GM18907 (cell line): ENCODE measurements around the gene THRAP3.
A peak's percentile ranks its signal among the peaks of the same experiment; 100 is the strongest.
"Not testable (repeated sequence)": the region's sequence is repeated elsewhere in the genome, so short reads cannot be mapped to it uniquely, and the experiment has no call there.

Experiments used
- ATAC-seq: cut with Tn5 transposase; IDR thresholded peaks from one replicate; pipeline ENCODE4 v1.9.1; 2021; ENCODE audit warnings: mild to moderate bottlenecking, moderate library complexity; ENCODE audit not compliant: unreplicated experiment

THRAP3 gene

DNA sequence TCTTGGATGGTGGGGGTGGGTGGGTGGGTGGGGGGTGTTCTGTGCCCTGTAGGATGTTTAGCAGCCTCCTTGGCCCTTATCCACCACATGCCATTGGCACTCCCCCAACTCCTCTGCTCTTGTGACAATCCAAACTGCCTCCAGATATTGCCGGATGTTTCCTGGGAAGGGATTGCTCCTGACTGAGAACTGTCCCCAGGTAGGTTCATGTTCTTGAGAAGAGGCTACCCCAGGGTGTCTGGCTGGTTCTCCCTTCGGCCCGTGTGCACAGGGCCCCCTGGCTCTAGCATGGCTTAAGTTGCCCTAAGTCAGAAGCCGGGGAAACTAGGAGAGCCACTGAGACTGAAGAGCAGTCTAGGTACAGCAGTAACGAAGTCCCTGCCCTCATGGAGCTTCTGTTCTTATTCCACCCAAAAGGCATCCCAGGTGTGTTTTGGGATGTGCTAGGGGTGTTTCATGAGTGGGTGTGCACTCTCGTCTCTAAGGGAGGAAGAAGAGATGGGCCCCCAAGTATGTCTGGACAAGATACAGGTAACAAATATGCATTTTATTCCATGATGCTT is 19.8 kb upstream of the THRAP3 start:
- no peak for ATAC-seq

DNA sequence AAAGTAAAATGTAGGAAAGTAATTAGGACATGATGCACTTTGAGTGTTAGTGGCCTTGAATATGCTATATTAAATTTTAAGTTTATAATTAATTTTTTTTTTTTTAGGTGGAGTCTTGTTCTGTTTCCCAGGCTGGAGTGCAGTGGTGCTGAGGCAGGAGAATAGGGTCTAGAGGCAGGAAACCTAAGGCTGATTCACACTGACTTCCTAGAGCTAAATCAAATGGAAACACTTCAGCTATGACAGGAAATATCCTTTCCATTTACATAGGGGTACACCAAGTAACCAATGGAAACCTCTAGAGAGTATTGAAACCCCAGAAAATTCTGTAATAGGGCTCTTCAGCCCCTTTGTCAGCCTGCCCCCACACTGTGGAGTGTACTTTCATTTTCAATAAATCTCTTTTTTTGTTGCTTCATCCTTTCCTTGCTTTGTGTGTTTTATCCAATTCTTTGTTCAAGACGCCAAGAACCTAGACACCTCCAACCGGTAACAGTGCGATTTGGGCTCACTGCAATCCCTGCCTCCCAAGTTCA is 17.9 kb upstream of the THRAP3 start:
- ATAC-seq: no peak

DNA sequence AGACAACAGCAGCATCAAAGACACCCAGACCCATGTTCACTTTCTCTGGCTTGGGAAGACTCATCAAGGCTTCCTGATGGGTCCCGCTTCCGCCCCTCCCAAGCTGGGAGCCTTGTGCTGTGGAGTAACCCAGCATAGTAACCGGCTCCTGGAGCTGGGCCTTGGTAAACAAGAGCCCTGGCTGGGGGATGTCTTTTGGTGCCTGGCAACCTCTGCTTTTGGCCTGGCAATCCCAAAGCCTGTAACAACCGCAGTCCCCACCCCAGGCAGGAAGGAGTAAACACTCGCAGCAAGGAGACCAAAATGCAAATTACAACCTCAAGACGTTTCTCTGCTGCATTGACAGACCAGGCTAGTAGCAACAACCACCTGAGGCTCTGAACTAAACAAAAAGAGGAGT is 16.9 kb upstream of the THRAP3 start:
- no peak for ATAC-seq

DNA sequence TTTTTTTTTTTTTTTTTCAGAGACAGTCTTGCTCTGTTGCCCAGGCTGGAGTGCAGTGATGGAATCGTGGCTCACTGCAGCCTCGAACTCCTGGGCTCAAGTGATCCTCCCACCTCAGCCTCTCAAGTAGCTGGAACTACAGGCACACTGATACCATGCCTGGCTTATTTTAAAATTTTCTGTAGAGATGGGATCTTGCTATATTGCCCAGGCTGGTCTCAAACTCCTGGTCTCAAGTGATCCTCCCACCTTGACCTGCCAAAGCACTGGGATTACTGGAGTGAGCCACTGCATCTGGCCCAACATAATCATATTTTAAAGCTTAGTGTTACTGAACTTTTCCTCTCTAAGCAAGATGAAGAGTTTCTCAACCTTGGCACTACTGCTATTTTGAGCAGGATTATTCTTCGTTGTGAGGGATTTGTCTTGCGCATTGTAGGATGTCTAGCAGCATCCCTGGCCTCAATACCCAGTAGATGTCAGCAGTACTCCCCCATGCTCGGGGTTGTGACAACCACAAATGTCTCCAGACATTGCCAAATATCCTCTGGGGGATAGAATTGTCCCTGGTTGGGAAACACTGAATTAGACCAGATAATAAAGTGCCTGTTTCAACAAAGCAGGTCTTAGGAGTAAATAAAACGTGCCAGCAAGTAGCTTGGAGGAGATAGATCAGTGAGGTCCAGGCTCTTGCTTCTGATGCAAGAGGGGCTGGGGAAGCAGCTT is 15.1 kb upstream of the THRAP3 start:
- no peak for ATAC-seq

DNA sequence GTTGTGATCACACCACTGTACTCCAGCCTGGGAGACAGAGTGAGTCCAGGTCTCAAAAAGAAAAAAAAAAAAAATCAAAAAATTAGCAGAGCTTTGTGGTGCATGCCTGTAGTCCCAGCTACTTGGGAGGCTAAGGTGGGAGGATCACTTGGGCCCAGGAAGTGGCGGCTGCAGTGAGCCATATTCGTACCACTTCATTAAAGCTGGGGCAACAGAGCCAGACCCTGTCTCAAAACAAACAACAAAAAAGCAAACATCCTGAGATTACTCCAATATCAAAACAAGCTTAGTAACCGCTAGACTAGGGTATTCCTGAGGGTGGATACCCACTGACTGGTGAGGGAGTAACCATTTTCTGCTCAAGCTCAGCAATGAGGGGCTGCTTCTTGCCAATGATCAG is 12.9 kb upstream of the THRAP3 start:
- ATAC-seq: no peak

DNA sequence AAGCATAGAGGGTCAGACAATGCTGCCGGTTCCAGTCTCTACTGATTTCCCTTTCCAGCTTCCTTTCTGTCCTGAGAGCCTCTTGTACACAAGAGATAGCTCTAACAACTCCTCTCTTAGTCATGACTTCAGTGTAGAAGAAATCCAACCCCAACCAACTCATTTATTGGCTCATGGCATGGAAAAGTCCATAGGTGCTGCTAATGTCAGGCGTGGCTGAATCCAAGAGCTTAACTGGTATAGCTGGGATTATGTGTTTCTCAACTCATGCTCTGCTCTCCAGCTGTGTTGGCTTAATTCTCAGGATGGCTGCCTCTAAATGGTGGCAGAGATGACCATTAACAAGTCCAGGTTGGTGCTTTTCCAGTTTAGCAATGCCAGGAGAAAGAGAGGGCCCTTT is 12.4 kb upstream of the THRAP3 start:
- no peak for ATAC-seq

DNA sequence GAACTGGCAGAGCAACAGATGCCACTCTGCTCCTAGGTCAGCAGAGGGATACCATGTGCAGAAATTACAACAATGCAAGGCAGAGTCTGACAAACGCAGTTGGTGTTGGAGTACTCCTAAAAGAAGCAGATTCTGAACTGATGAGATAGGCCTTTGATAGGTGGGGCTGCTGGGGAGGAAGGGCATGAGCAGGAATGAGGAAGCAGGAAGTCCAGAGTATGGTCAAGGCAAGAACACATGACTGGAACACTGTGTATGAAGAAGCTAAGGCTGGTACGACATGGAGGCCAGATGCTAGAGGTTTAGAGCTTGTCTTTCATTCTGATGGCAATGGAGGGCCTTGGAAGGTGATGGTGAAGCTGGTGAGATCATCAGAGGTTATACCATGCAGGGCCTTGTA is 11.5 kb upstream of the THRAP3 start:
- no peak for ATAC-seq

DNA sequence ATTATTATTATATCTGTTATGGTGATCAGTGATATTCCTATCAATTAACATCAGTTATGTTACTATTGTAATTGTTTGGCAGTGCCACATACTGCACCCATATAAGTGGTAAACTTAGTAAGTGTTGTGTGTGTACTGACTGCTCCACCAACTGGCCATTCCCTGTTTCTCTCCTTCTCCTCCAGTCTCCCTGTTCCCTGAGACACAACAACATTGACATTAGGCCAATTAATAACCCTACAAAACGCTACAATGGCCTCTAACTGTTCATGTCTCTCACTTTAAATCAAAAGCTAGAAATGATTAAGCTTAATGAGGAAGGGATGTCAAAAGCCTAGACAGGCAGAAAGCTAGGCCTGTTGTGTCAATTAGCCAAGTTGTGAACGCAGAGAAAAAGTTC is 6.6 kb upstream of the THRAP3 start:
- no peak for ATAC-seq

DNA sequence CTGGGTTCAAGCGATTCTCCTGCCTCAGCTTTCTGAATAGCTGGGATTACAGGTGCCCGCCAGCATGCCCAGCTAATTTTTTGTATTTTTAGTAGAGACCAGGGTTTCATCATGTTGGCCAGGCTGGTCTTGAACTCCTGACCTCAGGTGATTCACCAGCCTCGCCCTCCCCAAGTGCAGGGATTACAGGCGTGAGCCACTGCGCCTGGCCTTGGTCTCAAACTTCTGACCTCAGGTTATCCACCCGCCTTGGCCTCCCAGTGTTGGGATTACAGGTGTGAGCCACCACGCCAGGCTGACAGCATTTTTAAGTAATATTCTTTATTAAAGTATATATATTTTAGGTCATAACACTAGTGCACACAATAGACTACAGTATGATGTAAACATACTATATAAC is 2.3 kb upstream of the THRAP3 start:
- ATAC-seq: not testable (repeated sequence)

DNA sequence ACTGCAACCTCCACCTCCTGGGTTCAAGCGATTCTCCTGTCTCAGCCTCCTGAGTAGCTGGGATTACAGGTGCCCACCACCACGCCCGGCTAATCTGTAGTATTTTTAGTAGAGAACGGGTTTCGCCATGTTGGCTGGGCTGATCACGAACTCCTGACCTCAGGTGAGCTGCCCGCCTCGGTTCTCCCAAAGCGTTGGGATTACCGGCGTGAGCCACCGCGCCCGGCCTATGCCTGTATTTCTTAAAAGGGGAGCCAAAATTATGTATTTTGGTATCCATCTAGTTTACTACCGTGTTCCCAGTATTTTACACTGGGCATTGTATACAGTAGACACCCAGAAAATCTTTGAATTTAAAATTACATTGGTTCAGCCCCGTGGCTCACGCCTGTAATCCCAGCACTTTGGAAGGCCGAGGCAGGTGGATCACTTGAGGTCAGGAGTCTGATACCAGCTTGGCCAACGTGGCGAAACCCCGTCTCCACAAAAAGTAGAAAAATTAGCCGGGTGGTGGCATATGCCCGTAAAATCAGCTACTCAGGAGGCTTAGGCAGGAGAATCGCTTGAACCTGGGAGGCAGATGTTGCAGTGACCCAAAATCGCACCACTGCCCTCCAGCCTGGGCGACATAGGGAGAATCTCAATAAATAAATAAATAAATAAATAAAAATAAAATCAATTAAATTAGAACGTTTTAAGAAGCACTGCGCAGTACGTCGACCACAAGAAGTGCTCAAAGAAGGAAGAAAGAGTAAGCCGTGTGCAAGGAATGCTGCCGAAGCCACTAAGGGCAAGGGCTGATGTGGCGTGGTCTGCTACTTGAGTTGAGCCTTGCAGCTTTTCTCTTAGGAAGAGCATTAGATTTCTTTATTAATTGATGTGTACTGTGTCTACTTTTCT is 1.5 kb upstream of the THRAP3 start:
- no peak for ATAC-seq

DNA sequence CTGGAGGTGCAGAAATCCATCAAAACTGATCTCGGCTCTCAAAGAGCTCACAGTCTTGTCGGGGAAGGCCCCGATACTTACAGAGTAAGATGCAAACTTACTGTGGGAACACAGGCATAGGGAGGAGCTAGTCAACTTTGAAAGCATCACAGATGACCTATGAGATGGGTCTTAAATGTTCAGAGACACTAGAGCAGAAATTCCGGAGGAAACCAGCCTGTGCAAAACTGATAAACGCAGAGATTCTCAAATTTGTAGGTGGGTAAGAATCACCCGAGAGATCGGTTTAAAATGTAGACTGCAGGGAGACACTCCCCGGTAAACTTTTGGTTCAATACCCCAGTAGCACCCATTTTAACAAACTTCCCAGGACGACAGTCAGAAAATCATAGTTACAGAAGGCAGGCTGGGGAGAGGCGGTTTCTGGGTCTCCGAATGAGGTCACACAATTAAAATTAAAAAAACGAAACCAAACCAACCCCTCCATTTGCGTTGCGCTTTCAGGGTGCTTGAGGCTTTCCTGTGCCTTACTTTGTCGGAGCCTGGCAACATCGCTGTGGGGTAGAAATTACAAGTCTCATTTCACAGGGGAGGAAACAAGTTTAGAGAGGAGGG is 755 bp upstream of the THRAP3 start:
- ATAC-seq: peak; percentile 26

DNA sequence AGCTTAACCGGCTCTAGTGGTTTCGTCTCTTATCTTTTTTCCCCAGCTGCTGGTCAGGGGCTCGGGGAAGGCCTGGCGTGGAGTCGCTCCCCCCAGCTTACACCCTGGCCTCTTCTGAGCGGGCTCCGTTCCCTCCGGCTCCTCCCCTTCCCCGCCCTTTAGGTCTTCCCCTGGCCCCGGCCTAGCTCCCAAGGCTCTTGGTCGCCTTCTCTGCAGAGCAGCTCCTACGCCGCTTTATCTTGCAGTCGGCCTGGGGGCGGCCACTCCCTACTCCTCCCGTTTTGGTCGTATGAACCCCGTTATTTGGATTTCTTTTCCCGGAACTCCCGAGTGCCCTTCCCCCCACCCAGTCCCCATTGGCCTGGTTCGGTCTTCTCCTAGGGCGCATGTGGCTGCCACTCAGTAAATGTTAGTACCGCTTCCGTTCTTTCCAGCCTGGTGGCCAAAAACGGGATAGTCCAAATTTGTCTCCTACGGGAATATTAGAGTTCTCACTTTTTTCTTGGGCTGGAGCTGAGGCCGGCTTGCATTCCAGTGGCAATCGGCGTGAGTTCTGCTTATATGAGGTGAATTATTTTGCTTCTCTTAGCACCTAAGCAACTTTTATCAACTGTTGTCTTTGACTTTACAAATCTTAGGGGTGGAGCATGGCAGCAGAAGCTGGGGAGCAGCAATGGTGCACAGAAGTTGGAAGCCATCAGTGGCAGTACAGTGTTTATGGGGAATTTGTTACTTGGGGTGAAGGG is 467 bp downstream of the THRAP3 start:
- ATAC-seq: peak; percentile 57

DNA sequence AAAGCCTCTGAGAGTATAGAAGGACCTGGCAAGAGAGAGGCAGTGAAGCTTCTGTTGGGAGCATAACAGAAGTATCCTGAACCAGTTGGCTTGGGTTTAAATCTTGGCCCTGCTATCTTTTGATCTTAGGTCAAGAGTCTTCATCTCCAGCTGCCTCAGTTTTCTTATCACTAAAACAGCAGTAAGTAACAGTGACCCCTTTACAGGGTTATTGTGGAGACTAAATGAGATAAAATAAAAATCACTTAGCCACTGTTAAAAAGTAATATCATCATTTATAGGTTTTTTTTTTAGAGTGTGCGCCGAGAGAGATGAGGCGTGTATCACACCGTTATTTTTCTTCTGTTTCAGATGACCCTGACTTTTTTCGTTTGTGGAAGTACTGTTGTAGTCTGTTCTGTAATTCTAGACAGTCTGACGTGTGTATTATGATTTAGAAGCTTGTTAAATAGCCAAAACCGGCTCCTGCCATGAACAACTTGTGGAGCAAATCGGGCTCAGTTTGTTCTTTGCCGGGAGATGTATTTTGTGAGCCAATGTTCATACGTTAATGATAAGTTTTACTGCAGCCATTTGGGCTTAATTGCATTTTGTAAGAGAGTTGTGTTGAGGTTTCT is 1.1 kb downstream of the THRAP3 start:
- ATAC-seq: no peak

DNA sequence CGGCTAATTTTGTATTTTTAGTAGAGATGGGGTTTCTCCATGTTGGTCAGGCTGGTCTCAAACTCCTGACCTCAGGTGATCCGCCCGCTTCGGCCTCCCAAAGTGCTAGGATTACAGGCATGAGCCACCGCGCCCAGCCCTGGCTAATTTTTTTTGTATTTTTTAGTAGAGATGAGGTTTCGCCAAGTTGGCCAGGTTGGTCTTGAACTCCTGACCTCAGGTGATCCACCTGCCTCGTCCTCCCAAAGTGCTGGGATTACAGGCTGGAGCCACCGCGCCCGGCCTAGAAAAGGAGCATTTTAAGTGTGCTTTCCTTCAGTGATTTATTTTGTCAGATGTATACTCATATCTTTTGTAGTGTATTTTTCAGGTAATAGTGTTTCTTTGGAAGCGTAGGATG is 6.0 kb downstream of the THRAP3 start:
- ATAC-seq: not testable (repeated sequence)

DNA sequence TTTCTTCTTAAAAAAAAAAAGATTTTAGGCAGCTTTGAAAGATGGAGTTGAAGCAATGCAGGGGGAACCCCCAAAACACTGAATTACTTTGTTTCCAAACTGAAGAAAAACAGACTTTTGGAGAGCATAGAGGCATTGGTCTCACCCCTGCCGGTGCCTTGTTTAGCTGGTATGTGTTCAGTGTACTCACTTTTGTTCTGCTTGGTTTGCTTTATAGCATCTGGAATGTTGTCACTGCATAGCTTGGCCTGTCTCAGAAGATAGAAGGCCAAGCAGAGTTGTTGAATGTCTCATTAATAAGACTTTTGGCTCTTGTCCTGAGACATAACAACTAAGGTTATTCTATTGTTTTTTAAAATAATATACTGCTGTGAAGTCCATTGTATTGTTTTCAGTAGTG is 6.9 kb downstream of the THRAP3 start:
- no peak for ATAC-seq

DNA sequence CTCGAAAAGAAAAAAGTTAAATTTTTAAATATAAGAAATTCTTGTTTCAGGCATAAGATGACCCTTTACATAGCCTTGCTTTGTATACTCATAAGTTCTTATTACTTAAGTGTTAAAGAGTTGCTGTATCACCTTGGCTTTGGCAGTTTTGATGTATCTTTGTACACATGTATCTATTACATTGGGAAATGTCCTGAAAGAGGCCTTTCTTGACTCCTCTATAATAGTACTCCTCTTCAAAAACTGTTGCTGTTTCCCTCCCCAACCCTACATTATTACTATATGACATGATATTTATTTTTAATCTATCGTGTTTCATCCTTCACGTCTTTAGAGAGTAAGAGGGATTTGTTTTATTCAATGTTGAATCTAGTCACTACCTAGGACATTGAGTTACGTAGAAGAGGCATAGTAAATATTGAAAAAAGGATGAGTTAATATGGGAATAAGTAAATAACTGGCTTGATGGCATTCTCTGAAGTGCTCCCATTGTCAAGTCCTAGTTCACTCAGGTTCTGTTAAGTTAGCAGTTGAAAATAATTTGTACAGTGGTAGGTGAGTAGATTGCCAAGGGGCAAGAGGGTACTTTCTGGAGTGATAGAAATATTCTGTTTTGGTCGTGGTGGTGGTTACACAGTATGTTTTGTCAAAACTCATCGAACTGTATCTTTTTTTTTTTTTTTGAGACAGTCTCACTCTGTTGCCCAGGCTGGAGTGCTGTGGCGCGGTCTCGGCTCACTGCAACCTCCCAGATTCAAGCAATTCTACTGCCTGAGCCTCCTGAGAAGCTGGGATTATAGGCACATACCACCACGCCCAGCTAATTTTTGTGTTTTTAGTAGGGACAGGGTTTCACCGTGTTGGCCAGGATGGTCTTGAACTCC is 8.2 kb downstream of the THRAP3 start:
- no peak for ATAC-seq

DNA sequence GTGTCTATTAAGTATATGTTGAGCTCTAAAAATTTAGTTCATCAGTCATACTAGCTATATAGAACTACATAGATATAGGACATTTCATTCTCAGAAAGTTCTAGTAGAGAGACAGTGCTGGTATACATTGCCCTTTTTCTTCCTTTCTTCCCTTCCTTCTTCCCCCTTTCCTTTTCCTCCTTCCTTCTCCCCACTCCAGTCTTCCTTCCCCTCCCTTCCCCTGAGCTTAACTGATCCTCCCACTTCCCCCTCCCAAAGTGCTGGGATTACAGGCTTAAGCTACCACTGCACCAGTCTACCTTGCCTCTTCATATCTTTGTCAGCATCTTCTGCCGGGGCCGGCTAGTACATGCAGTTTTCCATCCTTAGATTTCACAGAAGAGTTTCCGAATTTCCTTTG is 12.1 kb downstream of the THRAP3 start:
- ATAC-seq: no peak

DNA sequence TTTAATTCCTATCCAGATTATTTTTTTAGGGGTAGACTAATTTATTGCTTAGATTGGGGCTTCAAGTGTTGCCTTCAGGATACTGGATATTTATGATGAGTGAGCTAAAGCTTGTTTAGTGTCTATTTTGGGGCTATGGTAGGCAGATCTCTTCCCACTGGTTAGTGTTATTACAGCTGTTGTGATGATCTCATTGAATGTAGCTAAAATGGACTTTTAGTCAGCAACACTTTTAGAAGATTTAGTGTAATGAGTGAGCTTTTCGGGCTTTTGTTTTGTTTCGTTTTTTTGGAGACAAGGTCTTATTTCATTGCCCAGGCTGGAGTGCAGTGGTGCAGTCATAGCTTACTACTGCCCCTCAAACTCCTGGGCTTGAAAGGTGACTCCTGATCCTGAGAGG is 14.2 kb downstream of the THRAP3 start:
- ATAC-seq: no peak

DNA sequence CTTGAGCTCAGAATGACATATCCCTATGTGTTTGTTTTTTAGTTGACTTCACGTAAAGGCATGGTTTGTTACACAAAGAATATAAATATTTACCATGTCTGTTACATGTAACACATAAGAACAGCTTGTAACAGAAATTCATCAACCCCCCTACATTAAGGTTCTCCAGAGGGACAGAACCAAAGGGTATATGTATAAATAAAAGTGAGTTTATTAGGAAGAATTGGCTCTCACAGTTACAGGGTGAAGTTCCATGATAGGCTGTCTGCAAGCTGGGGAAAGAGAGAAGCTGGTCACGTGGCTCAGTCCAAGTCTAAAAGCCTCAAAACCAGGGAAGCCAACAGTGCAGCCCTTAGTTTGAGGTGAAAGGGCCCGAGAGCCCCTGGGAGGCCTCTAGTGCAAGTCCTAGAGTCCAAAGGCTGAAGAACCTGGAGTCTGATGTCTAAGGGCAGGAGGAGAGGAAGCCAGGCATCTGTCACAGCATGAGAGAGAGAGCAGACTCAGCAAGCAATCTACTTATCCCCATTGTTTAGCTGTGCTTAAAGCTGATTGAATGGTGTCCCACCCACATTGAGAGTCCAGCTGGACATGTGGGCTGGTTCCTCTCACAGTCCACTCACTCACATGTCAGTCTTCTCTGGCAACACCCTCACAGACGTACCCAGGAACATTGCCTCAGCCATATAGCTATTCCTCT is 15.8 kb downstream of the THRAP3 start:
- ATAC-seq: no peak
